Measurements from ENCODE around the gene PRR7.
A peak's percentile ranks its signal among the peaks of the same experiment; 100 is the strongest.

PRR7 gene

GRCh38 chr5:177487975-177488374 is 41.4 kb downstream of the PRR7 start:
- Histone ChIP-seq H3F3A (ENCODE audit: insufficient read depth, low read length) (peaks cover 6% of the 10 kb centered on the region), H4K20me1 (ENCODE audit: insufficient read depth, low read length) (no peaks in the 10 kb centered on the region), H3K79me2 (ENCODE audit: low read length) (no peaks in the 10 kb centered on the region), H3K27ac (ENCODE audit: low read length) (no peak overlapping the region), H3K4me1 (ENCODE audit: low read length) (peaks cover 11% of the 10 kb centered on the region; the same call in 1 of the 2 replicates), H2AFZ (ENCODE audit: low read length) (no peak overlapping the region), H3K9me2 (replicated peaks; ENCODE audit: insufficient read depth, low read length) (no peaks in the 10 kb centered on the region), H3K9me3 (replicated peaks; ENCODE audit: insufficient read depth, low read length) (no peaks in the 10 kb centered on the region), H3K27me3 (replicated peaks; ENCODE audit: insufficient read depth, low read length) (no peaks in the 10 kb centered on the region), H3K36me3 (replicated peaks; ENCODE audit: insufficient read depth, low read length) (no peaks in the 10 kb centered on the region), H3K4me2 (ENCODE audit: low read depth, low read length) (no peak overlapping the region), H3K4me3 (ENCODE audit: low read length) (no peak overlapping the region), H3K9ac (ENCODE audit: low read length) (no peak overlapping the region)
- no peak for DNase-seq
- TF ChIP-seq CTCF (IDR thresholded peaks at IDR 0.05; ENCODE audit: low read length), result no peak
- TF ChIP-seq EZH2 (optimal IDR thresholded peaks at IDR 0.05; ENCODE audit: low read depth, low read length), result no peak
- no peak for TF ChIP-seq EZH2phosphoT487 (IDR thresholded peaks at IDR 0.05; ENCODE audit: low read length)

GRCh38 chr5:177489119-177489716 is 42.6 kb downstream of the PRR7 start:
- H3K27me3 ChIP-seq (replicated peaks; ENCODE audit: insufficient read depth, low read length), result no peaks in the 10 kb centered on the region
- 0 out of 2 replicates have a peak overlapping the region, but pooled peaks have one; percentile 34 for H2AFZ ChIP-seq (ENCODE audit: low read length)
- no peaks in the 10 kb centered on the region for H3K79me2 ChIP-seq (ENCODE audit: low read length)
- H4K20me1 ChIP-seq (ENCODE audit: insufficient read depth, low read length), result no peaks in the 10 kb centered on the region
- H3F3A ChIP-seq (ENCODE audit: insufficient read depth, low read length), result peaks cover 6% of the 10 kb centered on the region
- H3K9me3 ChIP-seq (replicated peaks; ENCODE audit: insufficient read depth, low read length), result no peaks in the 10 kb centered on the region
- H3K9ac ChIP-seq (ENCODE audit: low read length), result no peak overlapping the region; the same call in 1 of the 2 replicates
- no peaks in the 10 kb centered on the region for H3K36me3 ChIP-seq (replicated peaks; ENCODE audit: insufficient read depth, low read length)
- peaks cover 11% of the 10 kb centered on the region for H3K4me1 ChIP-seq (ENCODE audit: low read length)
- no peak overlapping the region for H3K27ac ChIP-seq (ENCODE audit: low read length)
- no peak for TF ChIP-seq EZH2 (optimal IDR thresholded peaks at IDR 0.05; ENCODE audit: low read depth, low read length)
- TF ChIP-seq EZH2phosphoT487 (IDR thresholded peaks at IDR 0.05; ENCODE audit: low read length), result no peak
- TF ChIP-seq CTCF (IDR thresholded peaks at IDR 0.05; ENCODE audit: low read length), result peak; percentile 48
- H3K9me2 ChIP-seq (replicated peaks; ENCODE audit: insufficient read depth, low read length), result no peaks in the 10 kb centered on the region
- H3K4me2 ChIP-seq (ENCODE audit: low read depth, low read length), result peak overlapping the region; percentile 56; the same call in 1 of the 2 replicates
- peak; percentile 70 for DNase-seq
- H3K4me3 ChIP-seq (ENCODE audit: low read length), result peak overlapping the region; percentile 22; the same call in 1 of the 2 replicates

GRCh38 chr5:177490311-177490991 is 43.8 kb downstream of the PRR7 start:
- no peaks in the 10 kb centered on the region for H3K9me3 ChIP-seq (replicated peaks; ENCODE audit: insufficient read depth, low read length)
- H3K27me3 ChIP-seq (replicated peaks; ENCODE audit: insufficient read depth, low read length), result no peaks in the 10 kb centered on the region
- H3K36me3 ChIP-seq (replicated peaks; ENCODE audit: insufficient read depth, low read length), result no peaks in the 10 kb centered on the region
- H3K9ac ChIP-seq (ENCODE audit: low read length), result no peak overlapping the region; the same call in 1 of the 2 replicates
- no peak for TF ChIP-seq EZH2phosphoT487 (IDR thresholded peaks at IDR 0.05; ENCODE audit: low read length)
- TF ChIP-seq CTCF (IDR thresholded peaks at IDR 0.05; ENCODE audit: low read length), result no peak
- no peak for TF ChIP-seq EZH2 (optimal IDR thresholded peaks at IDR 0.05; ENCODE audit: low read depth, low read length)
- H2AFZ ChIP-seq (ENCODE audit: low read length), result no peak overlapping the region
- no peak overlapping the region for H3K4me3 ChIP-seq (ENCODE audit: low read length)
- H3F3A ChIP-seq (ENCODE audit: insufficient read depth, low read length), result peaks cover 6% of the 10 kb centered on the region
- H4K20me1 ChIP-seq (ENCODE audit: insufficient read depth, low read length), result no peaks in the 10 kb centered on the region
- H3K79me2 ChIP-seq (ENCODE audit: low read length), result no peaks in the 10 kb centered on the region
- H3K9me2 ChIP-seq (replicated peaks; ENCODE audit: insufficient read depth, low read length), result no peaks in the 10 kb centered on the region
- H3K4me1 ChIP-seq (ENCODE audit: low read length), result peaks cover 11% of the 10 kb centered on the region
- no peak overlapping the region; the same call in 1 of the 2 replicates for H3K27ac ChIP-seq (ENCODE audit: low read length)
- DNase-seq, result no peak
- H3K4me2 ChIP-seq (ENCODE audit: low read depth, low read length), result peak overlapping the region; percentile 56

Measured in MM.1S (cell line).